ENCODE measurements around the gene PLA2G2F.

Gene PLA2G2F

DNA sequence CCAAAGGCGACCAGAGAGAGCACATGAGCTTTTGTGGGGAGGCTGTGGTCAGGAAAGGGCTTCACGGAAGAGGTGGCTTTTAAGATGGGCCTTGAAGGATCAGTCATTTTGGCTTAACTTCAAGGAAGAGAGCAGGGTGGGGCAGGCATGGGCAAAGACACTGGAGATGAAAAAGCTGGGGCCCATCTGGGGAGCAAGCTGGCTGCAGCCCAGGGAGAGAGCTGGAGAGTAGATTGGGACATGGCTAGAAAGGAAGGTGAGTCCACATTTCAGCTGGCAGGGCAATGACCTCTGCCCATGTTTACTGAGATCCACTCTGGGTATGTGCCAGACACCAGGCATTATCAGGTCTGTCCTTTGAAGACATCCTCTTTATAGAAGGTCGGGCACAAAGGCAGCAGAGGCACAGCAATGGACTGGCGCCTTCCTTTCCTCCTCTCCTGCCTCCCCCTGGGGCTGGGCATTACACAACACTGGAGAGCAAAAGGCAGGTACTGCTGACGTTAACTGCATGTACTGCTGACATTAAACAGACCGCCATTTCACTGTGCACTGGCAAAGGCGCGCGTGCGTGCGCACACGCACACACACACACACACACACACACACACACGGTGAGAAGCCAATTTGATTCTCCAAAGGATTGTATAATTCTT, 44.6 kb downstream of the PLA2G2F start:
- no peak overlapping the region for H3K4me3 ChIP-seq (replicated peaks; ENCODE audit: low read depth, low read length)
- TF ChIP-seq, protein P1, sequence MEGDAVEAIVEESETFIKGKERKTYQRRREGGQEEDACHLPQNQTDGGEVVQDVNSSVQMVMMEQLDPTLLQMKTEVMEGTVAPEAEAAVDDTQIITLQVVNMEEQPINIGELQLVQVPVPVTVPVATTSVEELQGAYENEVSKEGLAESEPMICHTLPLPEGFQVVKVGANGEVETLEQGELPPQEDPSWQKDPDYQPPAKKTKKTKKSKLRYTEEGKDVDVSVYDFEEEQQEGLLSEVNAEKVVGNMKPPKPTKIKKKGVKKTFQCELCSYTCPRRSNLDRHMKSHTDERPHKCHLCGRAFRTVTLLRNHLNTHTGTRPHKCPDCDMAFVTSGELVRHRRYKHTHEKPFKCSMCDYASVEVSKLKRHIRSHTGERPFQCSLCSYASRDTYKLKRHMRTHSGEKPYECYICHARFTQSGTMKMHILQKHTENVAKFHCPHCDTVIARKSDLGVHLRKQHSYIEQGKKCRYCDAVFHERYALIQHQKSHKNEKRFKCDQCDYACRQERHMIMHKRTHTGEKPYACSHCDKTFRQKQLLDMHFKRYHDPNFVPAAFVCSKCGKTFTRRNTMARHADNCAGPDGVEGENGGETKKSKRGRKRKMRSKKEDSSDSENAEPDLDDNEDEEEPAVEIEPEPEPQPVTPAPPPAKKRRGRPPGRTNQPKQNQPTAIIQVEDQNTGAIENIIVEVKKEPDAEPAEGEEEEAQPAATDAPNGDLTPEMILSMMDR (IDR thresholded peaks at IDR 0.05; ENCODE audit: low read depth, low read length, missing control alignments) = no peak
- no peak for DNase-seq (ENCODE audit: extremely low read depth, low read depth)

DNA sequence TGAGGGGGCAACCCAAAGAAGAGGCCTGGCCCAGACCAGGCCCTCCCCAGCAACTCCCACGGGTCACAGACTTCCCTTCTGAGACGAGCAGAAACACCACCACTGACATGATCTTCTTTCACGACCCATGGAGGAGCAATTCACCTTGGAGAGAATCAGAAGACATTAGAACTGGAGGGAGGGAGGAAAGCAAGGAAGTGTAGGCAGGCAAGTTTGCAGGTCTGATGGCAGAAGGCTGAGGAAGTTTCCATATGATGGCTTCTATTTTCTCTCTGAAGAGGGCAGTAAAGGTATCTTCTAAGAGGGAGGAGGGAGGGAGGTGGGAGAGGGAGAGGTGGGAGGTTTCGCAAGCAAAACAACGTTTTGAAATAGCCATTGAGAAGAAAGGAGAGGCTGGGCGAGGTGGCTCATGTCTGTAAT, 45.4 kb downstream of the PLA2G2F start:
- TF ChIP-seq, protein P1 (IDR thresholded peaks at IDR 0.05; ENCODE audit: low read depth, low read length, missing control alignments) = no peak
- no peak overlapping the region for H3K4me3 ChIP-seq (replicated peaks; ENCODE audit: low read depth, low read length)
- DNase-seq (ENCODE audit: extremely low read depth, low read depth) = no peak

DNA sequence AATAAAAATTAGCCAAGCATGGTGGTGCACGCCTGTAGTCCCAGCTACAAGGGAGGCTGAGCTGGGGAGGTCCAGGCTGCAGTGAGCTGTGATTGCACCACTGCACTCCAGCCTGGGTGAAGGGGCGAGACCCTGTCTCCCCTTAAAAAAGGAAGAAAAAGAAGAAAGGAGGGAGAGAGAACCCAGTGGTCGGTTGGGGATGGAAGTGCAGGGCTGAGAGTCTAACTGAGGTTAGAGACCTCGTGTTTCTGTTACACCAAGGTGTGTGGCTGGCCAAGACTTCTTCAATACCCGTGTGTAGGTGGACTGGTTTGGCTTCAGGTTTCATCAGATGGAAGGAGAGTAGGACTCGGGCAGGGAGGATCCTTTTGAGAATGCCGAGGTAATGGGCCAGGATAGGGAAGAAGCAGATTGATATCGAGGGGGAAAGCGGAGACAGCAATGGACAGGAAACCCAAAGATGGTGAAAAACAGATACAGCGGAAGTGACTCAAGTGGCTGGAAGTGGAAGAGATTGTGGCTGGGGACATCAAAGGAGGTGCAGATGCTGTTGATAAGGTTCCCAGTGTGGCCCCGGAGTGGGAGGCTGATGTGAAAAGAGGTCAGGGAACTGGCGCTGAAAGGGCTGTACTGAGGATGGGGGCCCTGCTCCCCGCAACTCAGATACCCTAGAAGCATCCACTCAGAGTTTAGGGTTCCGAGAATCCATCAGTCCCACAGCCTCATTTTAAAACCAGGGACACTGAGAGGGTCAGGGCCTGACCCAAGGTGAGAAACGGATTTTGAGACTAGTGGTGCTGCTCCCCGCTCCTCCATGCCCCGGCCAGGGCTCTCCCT, 46.1 kb downstream of the PLA2G2F start:
- TF ChIP-seq, protein P1 (IDR thresholded peaks at IDR 0.05; ENCODE audit: low read depth, low read length, missing control alignments) = no peak
- H3K4me3 ChIP-seq (replicated peaks; ENCODE audit: low read depth, low read length) = no peak overlapping the region
- no peak for DNase-seq (ENCODE audit: extremely low read depth, low read depth)

DNA sequence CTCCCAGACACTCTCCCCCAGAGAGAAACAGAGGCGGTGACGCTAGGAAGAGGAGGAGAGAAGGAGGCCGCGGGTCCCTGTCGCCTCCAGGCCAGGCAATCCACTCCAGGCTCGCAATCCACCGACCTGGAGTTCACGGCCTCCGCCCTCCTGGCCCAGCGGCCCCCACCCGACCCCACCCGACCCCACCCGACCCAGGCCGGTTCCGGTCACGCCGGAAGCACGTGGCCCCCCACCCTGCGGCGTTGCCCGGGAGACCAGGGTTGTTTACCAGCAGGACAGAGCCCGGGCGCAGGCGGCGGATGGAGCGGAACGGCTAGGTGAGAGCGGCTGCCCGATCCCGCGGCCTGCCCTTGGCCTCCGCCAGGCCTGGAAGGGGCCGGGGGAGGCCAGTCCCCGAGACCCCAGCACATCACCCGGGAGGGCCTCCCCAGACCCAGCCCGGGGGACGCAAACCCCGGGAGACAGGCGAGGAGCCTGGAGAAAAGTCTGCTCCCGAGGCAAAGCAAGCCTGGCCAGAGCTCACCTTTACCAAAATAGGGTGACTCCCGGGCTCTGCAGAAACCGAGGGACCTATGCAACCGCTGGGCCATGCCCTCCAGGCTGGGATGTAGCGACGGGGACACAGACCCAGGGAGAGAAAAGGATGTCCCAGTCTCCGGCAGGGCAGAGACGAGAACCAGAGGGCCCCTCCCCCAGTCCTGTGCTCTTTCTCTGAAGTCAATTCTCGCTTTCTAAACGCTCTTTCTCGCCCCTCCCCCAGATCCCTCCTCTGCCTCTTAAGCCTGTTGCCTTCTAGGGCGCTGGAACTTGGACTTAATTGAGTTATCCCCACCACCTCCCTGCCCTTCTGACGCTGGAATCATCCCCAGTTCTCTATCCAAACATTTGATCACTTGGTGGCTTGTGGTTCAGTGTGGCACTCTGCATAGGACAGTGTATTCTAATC, 47.0 kb downstream of the PLA2G2F start, which contains the start of the genes PLA2G2C and UBXN10:
Gene PLA2G2C (minus strand): TSS at position 685 of the 949 bp plus-strand sequence. CDS start 9,155 bp downstream, outside the sequence.
Gene UBXN10 (plus strand): TSS at position 263 of the 949 bp plus-strand sequence. CDS start 4,466 bp downstream, outside the sequence.
- H3K4me3 ChIP-seq (replicated peaks; ENCODE audit: low read depth, low read length) = no peak within 1 kb of the TSS
- DNase-seq (ENCODE audit: extremely low read depth, low read depth) = no peak
- TF ChIP-seq, protein P1 (IDR thresholded peaks at IDR 0.05; ENCODE audit: low read depth, low read length, missing control alignments) = no peak

DNA sequence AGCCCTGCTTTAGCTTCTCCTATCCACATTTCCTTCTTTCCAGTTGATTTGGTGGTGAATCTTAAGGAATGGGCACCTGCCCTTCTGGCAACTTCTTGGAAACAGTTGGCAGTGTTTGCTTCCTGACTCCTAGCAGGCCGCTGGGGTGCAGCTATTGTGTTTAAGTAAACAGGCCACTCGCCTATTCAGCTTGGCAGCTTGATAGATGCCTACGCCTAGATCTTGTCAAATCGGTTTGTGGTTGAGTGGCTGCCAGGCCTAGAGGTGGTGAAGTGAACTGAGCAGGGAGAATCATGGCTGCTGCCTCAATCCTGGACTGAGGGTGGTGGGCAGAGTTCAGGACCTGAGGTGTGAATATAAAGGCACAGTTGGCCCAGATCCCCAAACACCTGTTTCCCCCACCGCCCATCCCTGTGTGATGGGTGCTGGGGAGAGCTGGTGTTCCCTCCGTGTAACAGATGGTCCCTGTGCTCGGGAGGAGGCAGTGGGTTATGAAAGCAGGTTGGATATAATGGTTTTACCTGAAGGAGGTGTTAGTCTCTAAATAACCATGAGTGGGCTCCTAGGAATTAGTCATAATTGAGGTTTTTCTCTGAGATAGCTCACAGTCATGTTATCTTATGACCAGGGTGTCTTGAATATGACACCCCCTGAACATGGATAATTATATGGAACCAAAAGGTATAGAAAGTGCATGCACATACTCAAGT, 48.1 kb downstream of the PLA2G2F start:
- TF ChIP-seq, protein P1 (IDR thresholded peaks at IDR 0.05; ENCODE audit: low read depth, low read length, missing control alignments) = no peak
- H3K4me3 ChIP-seq (replicated peaks; ENCODE audit: low read depth, low read length) = no peak overlapping the region
- no peak for DNase-seq (ENCODE audit: extremely low read depth, low read depth)

Measured in HFF-Myc (cell line).